ENCODE measurements around the gene ST6GALNAC6.
"Not testable (repeated sequence)": the region's sequence is repeated elsewhere in the genome, so short reads cannot be mapped to it uniquely, and the experiment has no call there.

ST6GALNAC6 gene

DNA sequence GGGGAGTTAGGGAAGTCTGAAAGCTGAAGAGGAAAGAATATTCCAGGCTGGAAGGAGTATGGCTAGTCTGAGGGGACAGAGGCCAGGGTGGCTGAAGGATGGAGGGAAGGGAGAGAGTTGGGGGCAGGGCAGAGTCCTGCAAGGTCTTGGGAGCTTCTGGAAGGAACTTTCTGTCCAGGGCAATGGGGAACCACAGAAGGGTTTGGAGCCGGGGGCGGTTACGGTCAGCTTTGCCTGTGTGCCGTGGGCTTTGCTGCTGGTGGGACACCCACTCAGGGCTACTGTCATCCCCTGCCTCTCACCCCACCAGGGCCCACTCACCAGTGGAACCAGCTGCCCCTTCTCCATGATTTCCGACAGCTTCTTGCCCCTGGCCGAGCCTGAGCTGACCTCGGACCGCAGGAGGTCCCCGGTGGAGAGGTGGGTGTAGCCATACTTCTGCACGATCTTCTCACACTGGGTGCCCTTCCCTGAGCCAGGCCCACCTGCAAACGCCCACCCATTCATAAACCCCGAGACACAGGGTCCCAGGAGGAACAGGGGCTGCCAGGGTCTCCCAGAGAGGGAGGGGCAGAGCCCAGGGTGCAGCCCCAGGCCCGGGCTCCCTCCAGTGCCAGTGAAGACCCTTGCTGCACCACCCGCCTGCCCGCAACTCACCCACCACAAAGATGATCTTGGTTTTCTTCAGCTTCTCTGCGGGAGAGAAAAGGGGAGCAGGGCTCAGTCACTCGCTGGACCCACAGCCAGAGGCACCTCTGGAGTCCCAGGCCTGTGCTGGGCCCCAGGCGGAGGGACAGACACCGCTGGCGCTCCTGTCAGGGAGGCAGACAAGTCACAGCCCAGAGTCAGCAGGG is 26.8 kb downstream of the ST6GALNAC6 start:
- no peak for ATAC-seq (ENCODE audit: low read depth)
- H3K4me1 ChIP-seq (ENCODE audit: insufficient read depth, poor library complexity, severe bottlenecking) = peaks cover 11% of the 10 kb centered on the region
- TF ChIP-seq, protein P1, sequence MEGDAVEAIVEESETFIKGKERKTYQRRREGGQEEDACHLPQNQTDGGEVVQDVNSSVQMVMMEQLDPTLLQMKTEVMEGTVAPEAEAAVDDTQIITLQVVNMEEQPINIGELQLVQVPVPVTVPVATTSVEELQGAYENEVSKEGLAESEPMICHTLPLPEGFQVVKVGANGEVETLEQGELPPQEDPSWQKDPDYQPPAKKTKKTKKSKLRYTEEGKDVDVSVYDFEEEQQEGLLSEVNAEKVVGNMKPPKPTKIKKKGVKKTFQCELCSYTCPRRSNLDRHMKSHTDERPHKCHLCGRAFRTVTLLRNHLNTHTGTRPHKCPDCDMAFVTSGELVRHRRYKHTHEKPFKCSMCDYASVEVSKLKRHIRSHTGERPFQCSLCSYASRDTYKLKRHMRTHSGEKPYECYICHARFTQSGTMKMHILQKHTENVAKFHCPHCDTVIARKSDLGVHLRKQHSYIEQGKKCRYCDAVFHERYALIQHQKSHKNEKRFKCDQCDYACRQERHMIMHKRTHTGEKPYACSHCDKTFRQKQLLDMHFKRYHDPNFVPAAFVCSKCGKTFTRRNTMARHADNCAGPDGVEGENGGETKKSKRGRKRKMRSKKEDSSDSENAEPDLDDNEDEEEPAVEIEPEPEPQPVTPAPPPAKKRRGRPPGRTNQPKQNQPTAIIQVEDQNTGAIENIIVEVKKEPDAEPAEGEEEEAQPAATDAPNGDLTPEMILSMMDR (IDR thresholded peaks at IDR 0.05; ENCODE audit: poor library complexity, severe bottlenecking) = no peak

DNA sequence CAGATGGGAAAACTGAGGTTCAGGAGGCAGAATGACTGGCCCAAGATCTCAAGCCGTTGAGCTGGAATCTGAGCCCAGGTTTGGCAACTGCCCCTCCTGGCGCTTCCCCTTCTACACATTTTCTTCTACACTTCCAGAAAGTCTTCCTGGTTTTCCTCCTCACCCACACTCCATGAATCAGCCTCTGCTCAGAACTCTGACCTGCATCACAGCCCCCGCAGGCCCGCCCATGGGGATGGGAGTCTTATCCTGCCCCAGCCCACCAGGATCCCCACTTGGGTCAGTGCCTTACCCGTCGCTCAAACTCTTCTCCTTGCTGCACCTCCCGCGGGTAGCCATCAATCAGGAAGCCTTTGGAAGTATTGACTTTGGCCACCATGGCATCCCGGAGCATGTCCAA is 27.9 kb downstream of the ST6GALNAC6 start:
- ATAC-seq (ENCODE audit: low read depth) = no peak
- TF ChIP-seq, protein P1 (IDR thresholded peaks at IDR 0.05; ENCODE audit: poor library complexity, severe bottlenecking) = no peak
- no peak overlapping the region for H3K4me3 ChIP-seq (ENCODE audit: severe bottlenecking)
- no peaks in the 10 kb centered on the region for H3K9me3 ChIP-seq (ENCODE audit: severe bottlenecking)
- H3K36me3 ChIP-seq (ENCODE audit: low read depth) = peaks cover 4% of the 10 kb centered on the region; the same call in 1 of the 2 replicates
- peaks cover 11% of the 10 kb centered on the region for H3K4me1 ChIP-seq (ENCODE audit: insufficient read depth, poor library complexity, severe bottlenecking)
- no peaks in the 10 kb centered on the region for H3K27me3 ChIP-seq (ENCODE audit: insufficient read depth, poor library complexity, severe bottlenecking)
- DNase-seq (ENCODE audit: low spot score) = no peak
- H3K27ac ChIP-seq (ENCODE audit: poor library complexity, severe bottlenecking) = no peak overlapping the region

More for the DNA sequence above, 26.8 kb downstream of the ST6GALNAC6 start:
- Histone ChIP-seq H3K4me3 (ENCODE audit: severe bottlenecking) (no peak overlapping the region), H3K27me3 (ENCODE audit: insufficient read depth, poor library complexity, severe bottlenecking) (no peaks in the 10 kb centered on the region), H3K27ac (ENCODE audit: poor library complexity, severe bottlenecking) (no peak overlapping the region), H3K36me3 (ENCODE audit: low read depth) (peaks cover 4% of the 10 kb centered on the region; the same call in 1 of the 2 replicates), H3K9me3 (ENCODE audit: severe bottlenecking) (no peaks in the 10 kb centered on the region)
- DNase-seq (ENCODE audit: low spot score) = no peak

DNA sequence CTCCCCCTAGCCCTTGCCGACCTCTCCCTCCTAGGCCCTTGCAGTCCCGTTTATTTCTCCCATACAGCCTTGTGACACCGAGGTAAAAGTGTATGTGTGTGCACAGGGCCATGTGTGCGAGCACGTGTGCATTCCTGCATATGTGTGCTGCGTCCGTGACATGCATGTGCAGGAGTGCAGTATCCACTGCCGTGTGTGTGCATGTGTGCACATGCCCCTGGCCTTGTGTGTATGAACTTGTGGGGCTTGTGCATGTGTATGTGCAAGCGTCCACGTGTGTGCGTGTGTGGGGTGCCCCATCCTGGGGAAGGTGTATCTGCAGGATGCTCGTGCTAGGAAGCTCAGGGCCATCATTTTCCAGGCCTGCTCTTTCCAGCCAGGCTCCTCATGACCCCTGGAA is 28.5 kb downstream of the ST6GALNAC6 start:
- Histone ChIP-seq H3K4me1 (ENCODE audit: insufficient read depth, poor library complexity, severe bottlenecking) (peaks cover 11% of the 10 kb centered on the region), H3K27me3 (ENCODE audit: insufficient read depth, poor library complexity, severe bottlenecking) (no peaks in the 10 kb centered on the region), H3K27ac (ENCODE audit: poor library complexity, severe bottlenecking) (no peak overlapping the region), H3K4me3 (ENCODE audit: severe bottlenecking) (no peak overlapping the region), H3K9me3 (ENCODE audit: severe bottlenecking) (no peaks in the 10 kb centered on the region), H3K36me3 (ENCODE audit: low read depth) (peaks cover 4% of the 10 kb centered on the region; the same call in 1 of the 2 replicates)
- no peak for DNase-seq (ENCODE audit: low spot score)
- ATAC-seq (ENCODE audit: low read depth) = no peak
- TF ChIP-seq, protein P1 (IDR thresholded peaks at IDR 0.05; ENCODE audit: poor library complexity, severe bottlenecking) = no peak

DNA sequence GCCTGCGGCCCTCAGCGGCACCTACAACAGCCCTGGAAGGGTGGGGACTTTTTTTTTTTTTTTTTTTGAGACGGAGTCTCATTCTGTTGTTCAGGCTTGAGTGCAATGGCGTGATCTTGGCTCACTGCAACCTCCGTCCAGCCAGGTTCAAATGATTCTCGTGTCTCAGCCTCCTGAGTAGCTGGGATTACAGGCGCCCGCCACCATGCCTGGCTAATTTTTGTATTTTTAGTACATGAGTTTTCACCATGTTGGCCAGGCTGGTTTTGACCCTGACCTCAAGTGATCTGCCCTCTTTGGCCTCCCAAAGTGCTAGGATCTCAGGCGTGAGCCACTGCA is 29.3 kb downstream of the ST6GALNAC6 start:
- H3K27ac ChIP-seq (ENCODE audit: poor library complexity, severe bottlenecking); H3K36me3 ChIP-seq (ENCODE audit: low read depth); H3K9me3 ChIP-seq (ENCODE audit: severe bottlenecking); H3K4me3 ChIP-seq (ENCODE audit: severe bottlenecking); H3K27me3 ChIP-seq (ENCODE audit: insufficient read depth, poor library complexity, severe bottlenecking); ATAC-seq (ENCODE audit: low read depth); DNase-seq (ENCODE audit: low spot score): not testable (repeated sequence)
- H3K4me1 ChIP-seq (ENCODE audit: insufficient read depth, poor library complexity, severe bottlenecking) = peaks cover 11% of the 10 kb centered on the region
- TF ChIP-seq, protein P1 (IDR thresholded peaks at IDR 0.05; ENCODE audit: poor library complexity, severe bottlenecking) = peak; percentile 58
